Measurements from ENCODE around the gene OLR1.

OLR1 gene

GRCh38 chr12:10184261-10184843 is 12.4 kb upstream of the OLR1 start:
- Histone ChIP-seq H3K4me3 (ENCODE audit: low read depth, low read length) (no peak overlapping the region), H3K4me1 (no peaks in the 10 kb centered on the region), H3K36me3 (no peaks in the 10 kb centered on the region), H3K9me3 (no peaks in the 10 kb centered on the region), H3K27me3 (no peaks in the 10 kb centered on the region; the same call in 1 of the 2 replicates)
- no peak for TF ChIP-seq CTCF (IDR thresholded peaks at IDR 0.05; ENCODE audit: low read depth, low read length)
- no peak for DNase-seq

GRCh38 chr12:10182354-10183049 is 10.6 kb upstream of the OLR1 start:
- Histone ChIP-seq H3K36me3 (no peaks in the 10 kb centered on the region), H3K4me1 (no peaks in the 10 kb centered on the region), H3K27me3 (peaks cover 6% of the 10 kb centered on the region), H3K4me3 (ENCODE audit: low read depth, low read length) (no peak overlapping the region), H3K9me3 (no peaks in the 10 kb centered on the region)
- no peak for TF ChIP-seq CTCF (IDR thresholded peaks at IDR 0.05; ENCODE audit: low read depth, low read length)
- no peak for DNase-seq

- H3K36me3 ChIP-seq, result no peaks in the 10 kb centered on the region
- H3K9me3 ChIP-seq, result no peaks in the 10 kb centered on the region
- DNase-seq, result no peak
- peaks cover 8% of the 10 kb centered on the region for H3K27me3 ChIP-seq
- H3K4me1 ChIP-seq, result no peaks in the 10 kb centered on the region
- H3K4me3 ChIP-seq (ENCODE audit: low read depth, low read length), result no peak overlapping the region
- no peak for TF ChIP-seq CTCF (IDR thresholded peaks at IDR 0.05; ENCODE audit: low read depth, low read length)
Observed at GRCh38 chr12:10179776-10180181, 7.8 kb upstream of the OLR1 start.

GRCh38 chr12:10178821-10179220 is 6.9 kb upstream of the OLR1 start, which contains the start of gene TMEM52B:
TMEM52B (plus strand) TSS chr12:10179032; CDS start chr12:10179575, 543 bp downstream.
- no peak for DNase-seq
- Histone ChIP-seq H3K9me3 (no peaks in the 10 kb centered on the region), H3K36me3 (no peaks in the 10 kb centered on the region), H3K4me1 (no peaks in the 10 kb centered on the region), H3K4me3 (ENCODE audit: low read depth, low read length) (no peak within 1 kb of the TSS), H3K27me3 (peaks cover 8% of the 10 kb centered on the region)
- TF ChIP-seq CTCF (IDR thresholded peaks at IDR 0.05; ENCODE audit: low read depth, low read length), result no peak

GRCh38 chr12:10175846-10176636 is 4.1 kb upstream of the OLR1 start:
- Histone ChIP-seq H3K27me3 (peaks cover 18% of the 10 kb centered on the region), H3K36me3 (no peaks in the 10 kb centered on the region), H3K4me3 (ENCODE audit: low read depth, low read length) (no peak overlapping the region), H3K4me1 (no peaks in the 10 kb centered on the region), H3K9me3 (no peaks in the 10 kb centered on the region)
- no peak for DNase-seq
- TF ChIP-seq CTCF (IDR thresholded peaks at IDR 0.05; ENCODE audit: low read depth, low read length), result no peak
